BLaER1 treated with 17β-estradiol and CSF1 and Interleukin-3, amounts not matched to agents 10 nM and 100 nM (cell line): ENCODE measurements around the gene SPTLC1.
"Not testable (repeated sequence)": the region's sequence is repeated elsewhere in the genome, so short reads cannot be mapped to it uniquely, and the experiment has no call there.

Experiments used
- H3K27ac ChIP-seq, 11 experiments: shearing (Covaris generic); formaldehyde crosslinking; 2 replicates each; pipeline ENCODE4 v1.8.1; 2022
- H3K27me3 ChIP-seq, 11 experiments: shearing (Covaris generic); formaldehyde crosslinking; 2 replicates each; pipeline ENCODE4 v1.8.1; 2022
- H3K36me3 ChIP-seq, 11 experiments: shearing (Covaris generic); formaldehyde crosslinking; 2 replicates each; pipeline ENCODE4 v1.8.1; 2022
- H3K4me1 ChIP-seq, 10 experiments: shearing (Covaris generic); formaldehyde crosslinking; 2 replicates each; pipeline ENCODE4 v1.8.1; 2022
- H3K4me2 ChIP-seq, 11 experiments: shearing (Covaris generic); formaldehyde crosslinking; 2 replicates each; pipeline ENCODE4 v1.8.1; 2022
- H3K4me3 ChIP-seq, 10 experiments: shearing (Covaris generic); formaldehyde crosslinking; 2 replicates each; pipeline ENCODE4 v1.8.1; 2022
- H3K9ac ChIP-seq, 11 experiments: shearing (Covaris generic); formaldehyde crosslinking; 2 replicates each; pipeline ENCODE4 v1.8.1; 2022
- H3K9me3 ChIP-seq, 11 experiments: shearing (Covaris generic); formaldehyde crosslinking; replicated peaks in 1 of 11; 2 replicates each; pipeline ENCODE4 v1.8.1; 2022
- H4K20me1 ChIP-seq, 11 experiments: shearing (Covaris generic); formaldehyde crosslinking; 2 replicates each; pipeline ENCODE4 v1.8.1; 2022
- Cebpa-rat ChIP-seq, 11 experiments: shearing (Covaris generic); IDR thresholded peaks; 2 replicates each; pipeline ENCODE4 v1.8.1; 2022

Gene SPTLC1

DNA sequence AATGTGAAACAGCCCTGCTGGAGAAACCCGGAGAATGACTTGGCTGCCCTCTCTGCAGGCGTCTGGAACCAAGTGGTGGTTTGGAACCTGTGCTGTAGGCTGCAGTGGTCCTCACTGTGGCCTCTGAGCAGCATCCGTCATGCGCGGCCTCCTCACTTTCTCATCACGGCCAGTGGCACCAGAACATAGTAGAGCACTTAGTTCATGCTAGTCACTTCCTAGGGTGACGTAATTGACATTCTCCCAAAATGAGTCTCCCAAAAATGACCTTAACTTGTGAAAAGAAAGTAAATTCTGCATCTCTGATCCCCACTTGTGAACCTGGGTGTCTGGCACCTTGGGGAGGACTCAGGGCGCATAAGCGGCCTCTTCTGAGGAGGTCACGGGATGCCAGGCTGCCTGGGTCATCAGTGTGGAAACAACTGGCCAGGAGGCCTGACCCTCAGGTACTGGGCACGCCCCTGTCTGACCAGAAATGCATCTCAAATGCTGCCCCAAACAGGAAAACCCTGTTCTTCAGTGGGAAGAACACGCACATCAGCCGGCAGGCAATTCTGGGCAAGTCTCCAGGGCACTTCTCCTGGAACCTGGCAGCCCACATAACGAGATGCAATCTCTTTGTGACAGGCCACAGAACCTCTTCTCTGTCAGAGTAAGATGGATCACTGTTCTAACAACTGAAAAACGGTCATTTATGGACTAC lies 36.6 kb upstream of the SPTLC1 start:
- no peaks in the 10 kb centered on the region for H3K9me3 ChIP-seq
- no peak overlapping the region for H3K27ac ChIP-seq
- TF ChIP-seq Cebpa-rat (IDR thresholded peaks at IDR 0.05) = no peak
- H3K9ac ChIP-seq = no peak overlapping the region
- H3K4me1 ChIP-seq = peaks cover 10 to 11% (median 11%) of the 10 kb centered on the region in 10 experiments
- no peak overlapping the region for H3K4me2 ChIP-seq
- no peaks in the 10 kb centered on the region for H3K36me3 ChIP-seq
- H3K27me3 ChIP-seq = no peaks in the 10 kb centered on the region
- no peak overlapping the region for H3K4me3 ChIP-seq
- no peaks in the 10 kb centered on the region for H4K20me1 ChIP-seq

DNA sequence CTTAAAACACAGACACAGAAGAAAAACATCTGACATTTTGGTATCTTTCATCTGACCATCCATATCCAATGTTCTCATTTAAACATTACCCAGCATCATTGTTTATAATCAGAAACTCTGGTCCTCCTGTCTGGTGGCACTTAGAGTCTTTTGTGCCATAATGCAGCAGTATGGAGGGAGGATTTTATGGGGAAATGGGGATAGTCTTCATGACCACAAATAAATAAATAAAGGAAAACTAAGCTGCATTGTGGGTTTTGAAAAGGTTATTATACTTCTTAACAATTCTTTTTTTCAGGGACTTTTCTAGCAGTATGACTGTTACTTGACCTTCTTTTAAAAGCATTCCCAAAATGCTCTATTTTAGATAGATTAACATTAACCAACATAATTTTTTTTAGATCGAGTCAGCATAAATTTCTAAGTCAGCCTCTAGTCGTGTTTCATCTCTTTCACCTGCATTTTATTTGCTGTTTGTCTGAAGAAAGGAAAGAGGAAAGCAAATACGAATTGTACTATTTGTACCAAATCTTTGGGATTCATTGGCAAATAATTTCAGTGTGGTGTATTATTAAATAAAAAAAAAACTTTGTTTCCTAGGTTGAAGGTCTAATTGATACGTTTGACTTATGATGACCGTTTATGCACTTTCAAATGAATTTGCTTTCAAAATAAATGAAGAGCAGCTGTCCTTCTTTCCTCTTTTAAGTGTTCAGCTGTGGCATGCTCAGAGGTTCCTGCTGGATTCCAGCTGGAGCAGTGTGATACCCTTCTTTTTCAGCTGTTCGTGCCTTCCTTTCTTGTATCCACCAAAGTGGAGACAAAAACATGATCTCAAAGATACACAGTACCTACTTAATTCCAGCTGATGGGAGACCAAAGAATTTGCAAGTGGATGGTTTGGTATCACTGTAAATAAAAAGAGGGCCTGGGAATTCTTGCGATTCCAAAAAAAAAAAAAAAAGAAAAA lies 35.6 kb upstream of the SPTLC1 start:
- not testable (repeated sequence) for H3K27ac ChIP-seq, H3K36me3 ChIP-seq, H4K20me1 ChIP-seq, H3K27me3 ChIP-seq, H3K4me3 ChIP-seq, H3K4me2 ChIP-seq, H3K9ac ChIP-seq, H3K9me3 ChIP-seq
- peaks cover 14 to 22% (median 21%) of the 10 kb centered on the region in 10 experiments for H3K4me1 ChIP-seq

DNA sequence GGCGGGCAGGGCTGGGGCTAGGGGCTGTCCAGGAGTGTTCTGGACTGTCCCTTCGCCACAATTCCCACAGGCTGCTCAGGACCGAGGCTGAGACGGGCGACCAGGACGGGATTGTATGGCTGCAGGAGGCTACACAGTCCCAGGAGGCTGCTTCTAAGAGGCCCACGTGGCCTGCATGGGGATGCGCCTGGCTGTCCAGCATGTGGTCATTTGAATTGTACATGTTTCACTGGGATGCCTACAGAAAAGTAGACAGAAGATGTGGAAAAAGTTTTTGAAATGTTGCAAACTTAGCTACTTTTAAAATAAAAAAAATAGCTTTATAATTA lies 32.6 kb upstream of the SPTLC1 start:
- TF ChIP-seq Cebpa-rat (IDR thresholded peaks at IDR 0.05) = no peak
- Histone ChIP-seq H3K9me3 (no peaks in the 10 kb centered on the region), H3K36me3 (no peaks in the 10 kb centered on the region), H3K4me2 (peak overlapping the region; percentile 51 to 93 (median 77)), H3K27me3 (peaks cover 2 to 13% (median 11%) of the 10 kb centered on the region in 11 experiments), H3K27ac (peak overlapping the region; percentile 26 to 74 (median 66); a peak in 19 of 22 replicates), H3K4me1 (peaks cover 14 to 27% (median 21%) of the 10 kb centered on the region in 10 experiments), H4K20me1 (no peaks in the 10 kb centered on the region), H3K9ac (peak overlapping the region in 6 of 11 experiments; percentile 17 to 54 (median 46); a peak in 7 of 22 replicates), H3K4me3 (peak overlapping the region in 1 of 10 experiments; percentile 29; a peak in 1 of 20 replicates)

DNA sequence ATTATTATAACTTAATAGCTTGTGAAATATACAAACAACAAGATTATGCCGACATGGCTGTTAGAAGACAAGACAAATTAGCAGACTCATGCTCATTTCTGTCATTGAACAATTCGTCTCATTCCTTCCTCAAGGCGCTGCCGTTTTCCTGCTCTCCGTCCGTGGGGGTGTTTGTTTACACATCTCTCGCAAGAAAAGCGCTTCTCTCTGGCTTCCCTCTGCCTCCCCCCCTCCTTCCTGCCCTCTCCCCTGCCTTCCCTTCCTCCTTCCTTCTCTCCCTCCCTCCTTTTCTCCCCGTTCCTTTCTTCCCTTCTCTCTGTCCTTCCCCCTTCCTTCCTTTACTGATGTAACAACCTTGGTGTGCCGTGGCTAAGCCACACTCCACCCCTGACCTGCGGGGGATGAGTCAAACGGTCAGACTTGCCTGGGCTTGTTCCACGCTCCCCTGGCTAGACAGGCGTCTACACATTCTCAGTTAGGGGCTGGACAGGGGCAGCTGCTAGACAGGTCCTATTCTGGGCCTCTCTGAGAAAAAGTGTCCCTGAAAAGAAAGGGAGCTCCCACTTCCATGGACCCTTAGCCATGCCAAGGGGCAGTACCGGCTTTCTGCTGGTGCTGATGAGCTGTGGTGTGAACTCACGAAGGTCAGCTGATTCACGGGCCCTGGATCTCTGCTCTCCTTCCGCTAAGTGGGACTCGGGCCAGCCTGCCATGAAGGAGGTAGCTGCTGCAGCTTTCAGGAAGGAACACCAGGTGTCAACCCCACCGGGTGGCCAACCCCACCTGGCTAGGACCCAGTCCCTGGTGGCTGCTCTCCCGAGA lies 32.0 kb upstream of the SPTLC1 start:
- no peaks in the 10 kb centered on the region for H3K36me3 ChIP-seq
- TF ChIP-seq Cebpa-rat (IDR thresholded peaks at IDR 0.05) = no peak
- no peaks in the 10 kb centered on the region for H3K9me3 ChIP-seq
- H3K27ac ChIP-seq = peak overlapping the region; percentile 26 to 74 (median 66); a peak in 20 of 22 replicates
- peak overlapping the region in 9 of 11 experiments; percentile 2 to 54 (median 32); a peak in 12 of 22 replicates for H3K9ac ChIP-seq
- H3K4me1 ChIP-seq = peaks cover 18 to 27% (median 22%) of the 10 kb centered on the region in 10 experiments
- H4K20me1 ChIP-seq = no peaks in the 10 kb centered on the region
- peak overlapping the region in 3 of 10 experiments; percentile 16 to 34 (median 29); a peak in 3 of 20 replicates for H3K4me3 ChIP-seq
- peaks cover 7 to 19% (median 16%) of the 10 kb centered on the region in 11 experiments for H3K27me3 ChIP-seq
- H3K4me2 ChIP-seq = peak overlapping the region; percentile 51 to 93 (median 77)

DNA sequence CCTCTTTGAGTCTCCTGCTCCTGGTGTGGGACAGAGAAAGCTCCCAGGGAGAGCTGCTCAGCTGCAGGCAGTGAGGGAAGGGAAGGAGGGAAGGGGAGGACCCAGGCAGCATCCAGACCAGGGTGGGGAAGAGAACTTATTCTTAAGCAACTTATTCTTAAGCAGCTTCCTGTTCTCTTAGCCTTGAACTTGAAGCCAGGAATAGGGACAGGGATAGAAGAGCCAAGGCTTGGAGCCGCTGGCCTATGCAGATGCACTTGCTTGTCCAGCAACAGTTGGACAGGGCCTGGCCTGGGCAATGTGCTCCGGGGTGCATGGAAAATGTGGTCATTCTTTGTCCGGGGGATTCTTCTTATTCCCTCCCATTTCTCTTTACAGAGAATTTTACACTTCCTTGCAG lies 31.4 kb upstream of the SPTLC1 start:
- peak overlapping the region; percentile 51 to 93 (median 77) for H3K4me2 ChIP-seq

DNA sequence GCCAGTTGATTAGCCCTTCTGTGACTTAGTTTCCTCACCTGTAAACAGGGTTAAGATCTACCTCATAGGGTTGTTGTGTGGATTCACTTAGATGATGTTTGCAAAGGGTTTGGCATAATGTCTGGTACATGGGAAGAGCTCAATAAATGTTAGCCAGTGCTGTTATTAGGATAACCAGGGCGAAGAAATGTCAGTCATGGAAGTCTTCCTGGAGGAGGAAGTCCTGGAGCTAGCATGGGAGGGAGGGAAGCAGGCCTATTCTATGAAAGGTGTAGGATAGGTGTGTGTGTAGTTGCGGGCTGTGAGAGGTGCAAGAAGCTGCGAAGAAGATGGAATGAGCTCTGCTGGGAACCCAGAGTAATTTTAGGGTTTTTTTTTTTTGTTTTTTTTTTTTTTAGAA lies 30.6 kb upstream of the SPTLC1 start:
- not testable (repeated sequence) for H3K27ac ChIP-seq, H3K9me3 ChIP-seq, H4K20me1 ChIP-seq, H3K36me3 ChIP-seq, H3K9ac ChIP-seq, H3K4me3 ChIP-seq
- H3K4me1 ChIP-seq = peaks cover 21 to 33% (median 28%) of the 10 kb centered on the region in 10 experiments
- H3K4me2 ChIP-seq = peak overlapping the region in 7 of 11 experiments; percentile 72 to 93 (median 79); a peak in 12 of 22 replicates
- H3K27me3 ChIP-seq = peaks cover 22 to 34% (median 31%) of the 10 kb centered on the region in 11 experiments

More for the DNA sequence above, 31.4 kb upstream of the SPTLC1 start:
- Histone ChIP-seq H3K27ac (peak overlapping the region in 9 of 11 experiments; percentile 47 to 74 (median 68); a peak in 15 of 22 replicates), H3K4me1 (peaks cover 21 to 28% (median 24%) of the 10 kb centered on the region in 10 experiments), H3K36me3 (no peaks in the 10 kb centered on the region), H3K9me3 (no peaks in the 10 kb centered on the region), H3K27me3 (peaks cover 14 to 25% (median 23%) of the 10 kb centered on the region in 11 experiments), H4K20me1 (no peaks in the 10 kb centered on the region; a peak in 1 of 22 replicates), H3K9ac (peak overlapping the region in 7 of 11 experiments; percentile 17 to 54 (median 46); a peak in 7 of 22 replicates), H3K4me3 (peak overlapping the region in 3 of 10 experiments; percentile 16 to 34 (median 29); a peak in 2 of 20 replicates)
- no peak for TF ChIP-seq Cebpa-rat (IDR thresholded peaks at IDR 0.05)

DNA sequence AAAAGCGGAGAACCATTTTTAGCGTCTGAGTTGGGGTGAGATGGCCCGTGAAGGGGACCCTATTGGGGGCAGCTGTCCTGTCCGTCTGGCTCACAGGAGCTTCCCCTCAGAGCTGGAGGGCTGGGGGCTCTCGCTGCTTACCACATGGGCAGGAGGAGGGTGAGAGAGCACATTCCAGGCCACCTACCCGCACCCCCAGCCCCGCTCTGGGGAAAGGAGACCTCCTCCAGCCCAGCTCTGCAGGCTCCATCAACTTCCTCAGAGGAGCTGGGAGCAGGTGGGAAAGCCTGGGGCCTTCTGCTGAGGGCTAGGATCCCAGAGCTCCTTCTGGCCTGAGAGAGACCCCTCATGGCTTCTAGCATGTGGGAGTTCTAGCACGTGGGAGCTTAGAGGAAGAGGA lies 27.1 kb upstream of the SPTLC1 start:
- H3K27me3 ChIP-seq = peaks cover 27 to 45% (median 37%) of the 10 kb centered on the region in 11 experiments

More for the DNA sequence above, 27.1 kb upstream of the SPTLC1 start:
- H3K9ac ChIP-seq = no peak overlapping the region
- H3K27ac ChIP-seq = no peak overlapping the region
- H4K20me1 ChIP-seq = peaks cover 0 to 6% (median 0%) of the 10 kb centered on the region in 11 experiments; a peak in 1 of 22 replicates
- no peaks in the 10 kb centered on the region for H3K36me3 ChIP-seq
- peaks cover 15 to 32% (median 24%) of the 10 kb centered on the region in 10 experiments for H3K4me1 ChIP-seq
- no peak for TF ChIP-seq Cebpa-rat (IDR thresholded peaks at IDR 0.05)
- no peak overlapping the region for H3K4me3 ChIP-seq
- no peaks in the 10 kb centered on the region for H3K9me3 ChIP-seq
- H3K4me2 ChIP-seq = peak overlapping the region in 4 of 11 experiments; percentile 12 to 28 (median 20); a peak in 1 of 22 replicates
